Mononuclear cell (primary cell): Measurements from ENCODE around the gene ADAMTS6. TPM values are rescaled to one million over a fixed set of nuclear protein-coding genes. Genes with fewer than 3 reads are reported as not detected.

ENCODE experiments used
- H3K27me3 ChIP-seq: 2 replicates; pipeline ENCODE4 v1.6.0; 2011; ENCODE audit warnings: low read length, control low read depth; ENCODE audit not compliant: insufficient read depth
- H3K4me1 ChIP-seq: 2 replicates; pipeline ENCODE4 v1.5.1; 2011; ENCODE audit warnings: mild to moderate bottlenecking, low read length, control low read depth; ENCODE audit not compliant: insufficient read depth
- H3K4me3 ChIP-seq: 2 replicates; pipeline ENCODE4 v1.5.1; 2011; ENCODE audit warnings: mild to moderate bottlenecking, low read length, moderate library complexity
- H3K9me3 ChIP-seq: 2 replicates; pipeline ENCODE4 v1.5.1; 2011; ENCODE audit warnings: low read depth, mild to moderate bottlenecking, control low read depth, low read length
- total RNA-seq: library from RNA; depleted of rRNA; stranded (reverse); fragments of >200 nt; gene quantifications from one replicate; pipeline ENCODE4 v1.2.3, GENCODE V29; 2012

The ADAMTS6 gene
- total RNA-seq, 1 donor = 4.9 TPM

DNA sequence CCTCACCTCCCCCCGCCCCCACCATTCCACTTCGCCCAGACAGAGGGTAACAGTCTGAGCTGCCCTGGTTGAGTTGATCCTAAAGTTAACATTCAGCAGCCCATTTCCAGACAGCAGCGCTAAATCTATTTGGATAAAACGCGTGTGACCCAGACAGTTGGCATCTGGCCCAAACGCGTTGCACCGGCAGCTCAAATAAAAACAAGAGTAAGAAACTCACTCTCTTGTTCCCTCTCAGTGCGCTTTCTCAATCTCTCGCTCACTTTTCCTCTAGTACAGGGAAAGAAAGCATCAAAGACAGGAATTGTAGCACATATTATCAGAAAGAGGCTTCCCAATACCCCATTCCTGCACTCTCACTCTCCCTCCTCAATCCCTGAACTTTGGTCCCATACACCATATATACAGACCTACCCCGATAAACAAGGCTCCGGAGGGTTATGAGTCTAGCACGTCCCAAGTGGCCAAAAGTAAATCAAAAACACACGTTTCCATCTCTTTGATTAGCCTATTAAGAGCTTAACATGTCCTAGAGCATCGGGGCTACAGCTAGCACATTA, 1.3 kb downstream of the ADAMTS6 start:
- Histone ChIP-seq H3K4me3 (peak overlapping the region; percentile 37), H3K4me1 (peaks cover 16% of the 10 kb centered on the region), H3K9me3 (no peaks in the 10 kb centered on the region), H3K27me3 (peaks cover 18% of the 10 kb centered on the region)

DNA sequence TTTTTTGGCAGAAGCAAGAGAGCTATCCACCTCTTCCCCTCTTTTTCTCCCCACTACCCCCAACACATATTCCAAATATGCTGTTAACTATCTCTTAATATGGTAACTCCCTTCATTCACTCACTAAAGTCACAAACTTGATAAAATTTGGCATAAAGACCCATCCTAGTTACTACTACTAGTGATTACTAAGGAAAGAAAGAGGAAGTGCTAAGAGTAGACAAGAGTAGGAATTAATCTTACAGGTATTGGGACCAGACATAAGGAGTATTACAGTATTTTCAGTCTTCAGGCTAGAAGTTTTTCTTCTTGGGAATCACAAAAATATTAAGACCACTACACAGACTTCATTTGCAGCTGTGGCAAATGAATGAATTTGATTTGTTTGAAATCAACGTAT, 2.2 kb downstream of the ADAMTS6 start:
- Histone ChIP-seq H3K4me1 (peaks cover 16% of the 10 kb centered on the region), H3K9me3 (no peaks in the 10 kb centered on the region), H3K4me3 (no peak overlapping the region), H3K27me3 (peaks cover 18% of the 10 kb centered on the region)

DNA sequence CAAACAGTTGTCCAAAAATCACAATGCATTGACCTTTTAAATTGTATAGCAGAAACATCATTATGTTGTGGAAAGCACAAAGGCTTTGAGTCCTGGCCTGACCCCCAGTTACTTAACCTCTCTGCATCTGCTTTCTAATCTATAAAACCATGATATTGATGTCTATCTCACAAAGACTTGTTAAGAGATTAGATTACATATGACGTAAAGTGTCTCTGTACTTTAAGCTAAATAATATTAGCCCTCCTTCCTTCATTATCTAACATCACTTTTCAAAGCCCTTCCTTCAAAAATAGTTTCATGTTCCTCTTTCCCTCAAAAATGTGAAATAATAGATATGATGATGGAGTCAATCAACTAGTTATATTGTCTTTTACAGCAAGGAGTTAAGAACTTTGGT, 3.4 kb downstream of the ADAMTS6 start:
- Histone ChIP-seq H3K4me3 (no peak overlapping the region), H3K9me3 (no peaks in the 10 kb centered on the region), H3K27me3 (peaks cover 18% of the 10 kb centered on the region), H3K4me1 (peaks cover 16% of the 10 kb centered on the region)

DNA sequence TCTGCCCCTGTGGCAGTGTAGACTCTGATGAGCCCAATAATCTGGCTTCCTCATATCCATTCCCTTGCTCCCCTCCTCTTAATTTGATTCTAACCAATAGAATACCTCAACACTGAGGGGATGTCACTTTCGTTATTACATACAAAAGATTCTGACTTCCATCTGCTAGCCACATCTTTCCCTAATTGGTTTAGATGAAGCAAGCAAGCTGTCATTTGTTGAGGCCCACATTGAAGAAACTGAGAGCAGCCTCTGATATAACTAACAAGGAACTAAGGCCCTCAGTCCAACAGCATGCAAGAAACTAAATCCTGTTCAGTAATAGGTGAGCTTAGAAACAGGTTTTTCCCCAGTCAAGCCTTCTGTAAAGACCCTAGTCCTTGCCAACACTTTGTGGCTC, 5.8 kb downstream of the ADAMTS6 start:
- peaks cover 9% of the 10 kb centered on the region for H3K4me1 ChIP-seq
- peaks cover 15% of the 10 kb centered on the region for H3K27me3 ChIP-seq
- H3K4me3 ChIP-seq = no peak overlapping the region
- H3K9me3 ChIP-seq = no peaks in the 10 kb centered on the region

DNA sequence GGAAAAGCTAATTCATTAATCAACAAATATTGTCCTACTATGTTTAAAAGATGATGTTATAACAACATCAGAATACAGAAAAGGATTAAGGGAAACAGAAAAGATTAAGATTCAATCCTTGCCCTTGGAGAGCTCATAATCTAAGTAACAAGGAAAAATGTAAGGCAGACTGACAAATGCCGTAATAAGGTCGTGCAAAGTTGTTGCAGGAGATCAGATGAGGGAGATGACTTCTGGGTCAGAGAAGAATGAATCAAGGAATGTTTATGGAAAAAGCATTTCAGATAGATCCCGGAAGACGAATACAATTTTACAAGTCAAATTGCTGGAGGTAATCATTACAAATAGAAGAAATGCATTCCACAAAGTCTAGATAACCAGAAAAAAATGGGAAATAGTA, 6.4 kb downstream of the ADAMTS6 start:
- Histone ChIP-seq H3K4me3 (no peak overlapping the region), H3K4me1 (peaks cover 5% of the 10 kb centered on the region), H3K9me3 (no peaks in the 10 kb centered on the region), H3K27me3 (peaks cover 10% of the 10 kb centered on the region)

DNA sequence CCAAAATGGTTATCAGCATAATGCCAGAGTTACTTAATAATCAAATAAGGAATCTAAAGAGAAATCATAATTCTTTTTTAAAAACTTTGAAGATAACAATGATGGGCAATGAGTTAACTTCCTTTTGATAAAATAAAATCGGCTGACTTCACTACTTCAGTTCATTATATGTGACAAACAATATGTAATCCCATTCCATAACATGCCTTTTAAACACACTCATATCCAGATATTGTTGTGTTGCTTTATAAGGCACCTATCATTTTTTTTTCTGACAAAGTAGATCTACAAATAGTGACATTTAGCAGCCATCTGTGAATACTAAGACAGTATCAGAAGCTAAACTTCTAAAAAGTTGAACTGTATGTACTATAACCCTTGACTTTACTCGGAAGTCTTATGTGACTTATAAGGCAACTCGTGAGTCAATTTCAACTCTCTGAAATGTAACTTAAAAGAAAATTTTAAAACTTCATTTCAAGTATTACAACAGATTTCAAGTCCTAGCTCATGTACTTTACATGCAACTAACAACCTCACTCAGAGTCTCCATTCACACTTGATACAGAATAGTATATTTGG, 7.5 kb downstream of the ADAMTS6 start:
- H3K4me1 ChIP-seq = no peaks in the 10 kb centered on the region
- no peaks in the 10 kb centered on the region for H3K9me3 ChIP-seq
- H3K27me3 ChIP-seq = no peaks in the 10 kb centered on the region
- no peak overlapping the region for H3K4me3 ChIP-seq

DNA sequence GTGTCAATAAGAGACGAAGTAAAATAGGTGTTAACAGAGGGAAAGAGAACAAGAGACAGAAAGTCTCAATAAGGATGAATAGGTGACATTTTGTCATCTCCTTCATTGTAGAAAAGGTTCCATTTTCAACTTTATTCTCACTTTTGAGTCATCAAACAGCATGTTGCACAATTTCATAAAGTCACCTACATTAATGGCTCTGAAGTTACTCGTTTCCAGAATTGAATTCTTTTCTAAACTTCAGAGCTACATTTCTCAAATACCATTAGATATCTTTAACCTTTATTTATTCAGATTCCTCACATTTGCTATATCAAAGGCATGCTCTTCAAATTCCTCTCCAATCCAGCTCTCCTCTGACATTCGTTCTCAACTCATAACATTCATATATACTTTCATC, 13.1 kb downstream of the ADAMTS6 start:
- Histone ChIP-seq H3K4me3 (no peak overlapping the region), H3K4me1 (no peaks in the 10 kb centered on the region), H3K27me3 (no peaks in the 10 kb centered on the region), H3K9me3 (no peaks in the 10 kb centered on the region)

DNA sequence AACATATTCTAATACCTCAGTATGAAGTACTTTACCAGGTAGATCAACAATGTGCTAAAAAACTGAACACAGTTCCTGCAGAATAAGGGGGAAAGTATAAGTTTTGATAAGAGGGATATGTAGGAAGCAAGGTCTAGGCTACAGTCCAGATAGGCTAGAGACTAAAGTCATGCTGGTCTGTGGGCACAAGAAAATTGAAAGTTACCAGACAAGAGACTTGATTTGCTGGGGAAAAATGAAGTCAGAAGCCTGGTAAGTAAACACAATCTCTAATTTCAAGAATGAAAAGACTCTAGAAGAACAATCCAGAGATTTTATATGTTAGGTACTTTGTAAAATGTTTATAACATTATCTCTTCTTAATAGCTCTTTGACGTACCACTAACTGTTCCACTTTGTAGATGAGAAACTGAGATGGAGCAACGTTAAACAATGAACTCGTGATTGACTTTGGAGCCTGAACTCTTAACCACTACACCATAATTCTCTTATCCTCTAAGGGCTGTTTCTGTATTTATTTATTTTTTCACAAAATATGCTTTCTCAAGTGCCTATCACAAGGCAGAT, 19.5 kb downstream of the ADAMTS6 start:
- H3K27me3 ChIP-seq = no peaks in the 10 kb centered on the region
- H3K4me1 ChIP-seq = no peaks in the 10 kb centered on the region
- H3K4me3 ChIP-seq = no peak overlapping the region
- no peaks in the 10 kb centered on the region for H3K9me3 ChIP-seq

DNA sequence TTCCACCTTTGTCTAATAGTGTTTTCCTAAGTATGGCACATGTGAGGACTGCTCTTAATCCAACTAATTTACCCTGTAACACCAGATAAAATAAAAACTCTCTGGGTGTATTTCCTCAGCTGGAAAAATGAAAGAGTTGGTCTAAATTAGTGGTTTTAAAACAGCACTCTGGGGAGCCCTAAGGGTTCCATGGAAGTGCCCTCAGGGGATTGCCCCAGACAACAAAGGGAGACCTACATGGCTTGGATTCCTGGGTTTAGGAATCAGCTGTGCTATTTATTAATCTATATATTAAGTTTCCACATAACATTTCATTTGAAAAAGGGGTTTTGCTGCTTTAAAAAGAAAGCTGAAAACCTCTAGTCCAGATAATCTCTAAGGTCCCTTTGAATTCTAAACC, 20.2 kb downstream of the ADAMTS6 start:
- Histone ChIP-seq H3K4me1 (no peaks in the 10 kb centered on the region), H3K4me3 (no peak overlapping the region), H3K27me3 (no peaks in the 10 kb centered on the region), H3K9me3 (no peaks in the 10 kb centered on the region)

DNA sequence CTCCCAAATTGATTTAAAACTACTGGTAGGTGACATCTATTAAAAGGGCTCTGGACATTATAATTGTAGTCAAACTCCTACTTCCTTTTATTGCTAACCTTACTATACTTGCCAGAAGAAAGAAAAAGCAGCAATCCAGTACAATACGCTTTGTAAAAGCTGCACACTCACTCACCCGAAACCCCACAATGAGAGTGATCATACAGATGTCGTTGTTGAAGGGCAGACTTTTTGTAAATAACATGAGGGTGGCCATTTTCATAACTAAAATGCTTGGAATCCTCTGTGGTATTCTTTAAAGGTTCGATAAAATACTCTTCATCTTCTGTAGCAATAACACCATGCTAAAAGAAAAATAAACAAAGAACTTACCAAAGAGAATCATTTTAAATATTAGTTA, 21.7 kb downstream of the ADAMTS6 start:
- Histone ChIP-seq H3K4me3 (no peak overlapping the region), H3K27me3 (no peaks in the 10 kb centered on the region), H3K4me1 (no peaks in the 10 kb centered on the region), H3K9me3 (no peaks in the 10 kb centered on the region)

DNA sequence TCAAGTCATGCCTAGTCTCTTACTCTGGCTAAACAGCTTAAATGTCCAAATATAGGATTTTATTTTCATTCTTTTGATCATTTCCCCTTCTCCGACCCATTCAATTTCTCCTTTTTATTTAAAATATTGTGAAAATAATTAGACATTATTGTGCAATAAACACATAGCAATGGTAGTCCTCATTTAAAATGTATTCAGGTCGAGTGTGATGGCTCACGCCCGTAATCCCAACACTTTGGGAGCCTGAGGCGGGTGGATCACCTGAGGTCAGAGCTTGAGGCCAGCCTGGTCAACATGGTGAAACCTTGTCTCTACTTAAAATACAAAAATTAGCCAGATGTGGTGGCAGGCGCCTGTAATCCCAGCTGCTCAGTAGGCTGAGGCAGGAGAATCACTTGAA, 26.7 kb downstream of the ADAMTS6 start:
- Histone ChIP-seq H3K4me3 (no peak overlapping the region), H3K4me1 (no peaks in the 10 kb centered on the region), H3K9me3 (no peaks in the 10 kb centered on the region)

DNA sequence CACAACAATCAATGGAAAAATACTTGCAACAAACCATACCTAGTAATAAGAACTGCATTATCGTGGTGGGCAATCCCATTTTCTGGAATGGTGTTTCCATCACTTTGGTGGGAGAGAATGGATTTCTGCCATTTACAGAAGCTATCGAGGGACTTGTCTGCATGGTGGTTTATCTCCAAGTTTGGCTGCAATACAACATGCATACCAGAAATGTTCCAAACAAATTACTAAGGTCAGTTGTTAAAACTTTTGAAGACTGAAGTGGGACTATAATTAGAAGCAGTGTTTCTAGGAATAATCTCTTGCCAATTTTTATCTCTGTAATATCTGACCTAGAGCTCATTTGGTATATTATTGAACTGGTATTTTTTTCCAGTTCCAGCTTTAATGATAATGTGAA, 30.3 kb downstream of the ADAMTS6 start:
- no peaks in the 10 kb centered on the region for H3K9me3 ChIP-seq
- H3K27me3 ChIP-seq = no peaks in the 10 kb centered on the region
- H3K4me1 ChIP-seq = no peaks in the 10 kb centered on the region
- no peak overlapping the region for H3K4me3 ChIP-seq

More for the DNA sequence above, 26.7 kb downstream of the ADAMTS6 start:
- no peaks in the 10 kb centered on the region for H3K27me3 ChIP-seq

DNA sequence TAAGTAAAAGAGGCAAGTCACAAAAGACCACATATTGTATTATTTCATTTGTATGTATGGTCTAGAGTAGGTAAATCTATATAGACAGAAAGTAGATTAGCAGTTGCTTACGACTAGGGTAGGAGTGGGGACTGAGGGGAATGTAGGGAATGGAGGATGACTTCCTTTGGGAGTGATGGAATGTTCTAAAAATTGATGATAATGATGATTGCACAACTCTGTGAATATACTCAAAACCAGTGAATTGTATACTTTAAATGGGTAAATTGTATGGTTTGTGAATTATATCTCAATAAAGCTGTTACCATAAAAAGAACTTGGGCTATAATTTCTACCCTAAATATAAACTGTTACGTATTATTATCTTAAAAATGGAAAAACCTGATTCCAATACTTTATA, 35.0 kb downstream of the ADAMTS6 start:
- no peaks in the 10 kb centered on the region for H3K4me1 ChIP-seq
- H3K27me3 ChIP-seq = no peaks in the 10 kb centered on the region
- H3K9me3 ChIP-seq = no peaks in the 10 kb centered on the region

DNA sequence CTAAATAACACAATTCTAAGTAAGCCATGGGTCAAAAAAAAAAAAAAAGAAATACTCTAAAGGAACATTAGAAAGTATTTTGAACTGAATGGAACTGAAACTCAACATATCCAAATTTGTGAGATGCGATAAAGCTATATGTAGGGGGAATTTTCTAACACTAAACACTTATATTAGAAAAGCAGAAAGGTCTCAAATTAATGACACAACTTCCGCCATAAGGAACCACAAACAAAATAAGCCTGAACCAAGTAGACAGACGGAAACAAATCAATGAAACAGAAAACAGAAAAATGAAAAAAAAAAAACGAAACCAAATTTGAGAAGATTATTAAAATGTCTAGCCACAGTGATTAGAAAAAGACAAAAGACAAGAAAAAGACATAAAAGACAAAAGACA, 39.9 kb downstream of the ADAMTS6 start:
- Histone ChIP-seq H3K4me3 (no peak overlapping the region), H3K9me3 (no peaks in the 10 kb centered on the region), H3K27me3 (no peaks in the 10 kb centered on the region), H3K4me1 (no peaks in the 10 kb centered on the region)

More for the DNA sequence above, 35.0 kb downstream of the ADAMTS6 start:
- no peak overlapping the region for H3K4me3 ChIP-seq

DNA sequence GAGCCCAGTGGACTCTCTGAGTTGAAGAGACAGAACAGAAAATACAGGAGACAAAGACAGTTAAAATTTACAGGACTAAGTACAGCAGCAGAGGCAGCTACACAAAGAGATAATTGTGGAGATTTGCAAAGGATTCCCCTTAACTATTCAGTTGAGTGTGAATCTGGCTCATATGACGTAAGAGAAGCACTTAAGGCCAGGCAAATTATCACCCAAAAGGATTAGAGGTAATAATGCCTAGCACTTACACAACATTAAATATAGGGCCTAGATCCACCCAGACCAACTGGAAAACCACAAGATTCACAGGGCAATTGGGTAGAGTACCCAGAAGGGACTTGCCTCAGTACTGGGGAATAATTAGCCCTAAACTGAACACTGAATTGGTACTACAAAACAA, 41.3 kb downstream of the ADAMTS6 start:
- no peak overlapping the region for H3K4me3 ChIP-seq
- no peaks in the 10 kb centered on the region for H3K27me3 ChIP-seq
- no peaks in the 10 kb centered on the region for H3K4me1 ChIP-seq
- H3K9me3 ChIP-seq = no peaks in the 10 kb centered on the region

DNA sequence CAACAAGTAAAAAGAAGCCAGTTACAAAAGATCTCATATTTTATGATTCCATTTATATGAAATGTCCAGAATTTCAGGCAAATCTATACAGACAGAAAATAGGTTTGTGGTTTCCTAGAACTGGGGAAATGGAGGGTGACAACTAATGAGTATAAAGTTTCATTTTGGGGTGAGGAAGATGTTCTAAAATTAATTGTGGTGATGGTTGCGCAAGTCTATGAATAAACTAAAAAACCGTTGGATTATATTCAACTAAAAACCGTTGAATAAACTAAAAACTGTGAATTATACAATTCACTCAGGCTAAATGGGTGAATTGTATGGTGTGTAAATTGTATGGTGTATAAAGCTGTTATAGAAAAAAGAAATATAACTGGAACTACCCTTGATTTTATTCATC, 47.6 kb downstream of the ADAMTS6 start:
- H3K4me3 ChIP-seq = no peak overlapping the region
- H3K4me1 ChIP-seq = no peaks in the 10 kb centered on the region
- H3K27me3 ChIP-seq = no peaks in the 10 kb centered on the region
- H3K9me3 ChIP-seq = no peaks in the 10 kb centered on the region
